Smooth muscle cell of the brain vasculature (primary cell): ENCODE measurements around the gene SIVA1.

ENCODE experiments used
- DNase-seq: peaks from one replicate; pipeline ENCODE4 v3.0.0-alpha.2; 2012; ENCODE audit warnings: low read depth, low spot score

The SIVA1 gene

DNA sequence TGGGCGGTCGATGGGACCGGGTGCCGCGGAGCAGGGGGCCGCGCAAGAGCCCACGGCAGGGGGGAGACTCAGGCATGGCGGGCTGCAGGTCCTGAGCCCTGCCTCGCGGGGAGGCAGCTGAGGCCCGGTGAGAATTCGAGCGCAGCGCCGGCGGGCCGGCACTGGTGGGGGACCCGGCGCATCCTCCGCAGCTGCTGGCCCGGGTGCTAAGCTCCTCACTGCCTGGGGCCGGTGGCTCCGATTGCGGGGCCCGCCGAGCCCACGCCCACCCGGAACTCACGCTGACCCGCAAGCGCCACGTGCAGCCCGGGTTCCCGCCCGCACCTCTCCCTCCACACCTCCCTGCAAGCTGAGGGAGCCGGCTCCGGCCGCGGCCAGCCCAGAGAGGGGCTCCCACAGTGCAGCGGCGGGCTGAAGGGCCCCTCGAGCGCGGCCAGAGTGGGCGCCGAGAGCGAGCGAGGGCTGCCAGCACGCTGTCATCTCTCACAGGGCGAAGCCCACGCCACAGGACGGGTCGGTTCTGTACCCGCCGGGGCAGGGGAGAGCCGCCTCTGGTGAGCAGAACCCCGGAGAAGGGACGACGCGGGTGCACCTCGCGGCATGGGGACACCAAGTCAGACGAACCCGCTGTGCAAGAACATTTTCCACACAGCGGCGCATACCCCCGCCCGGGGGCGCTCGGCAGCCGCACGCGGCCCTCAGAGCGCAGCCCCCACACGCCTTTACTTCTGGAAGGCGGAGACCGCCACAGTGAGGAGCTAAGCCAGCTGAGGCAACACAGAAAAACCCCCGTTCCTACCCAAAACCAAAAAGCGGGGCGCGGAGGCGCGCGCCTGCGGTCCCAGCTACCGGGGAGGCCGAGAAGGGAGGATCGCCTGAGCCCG is 1.2 kb upstream of the SIVA1 start:
- no peak for DNase-seq

DNA sequence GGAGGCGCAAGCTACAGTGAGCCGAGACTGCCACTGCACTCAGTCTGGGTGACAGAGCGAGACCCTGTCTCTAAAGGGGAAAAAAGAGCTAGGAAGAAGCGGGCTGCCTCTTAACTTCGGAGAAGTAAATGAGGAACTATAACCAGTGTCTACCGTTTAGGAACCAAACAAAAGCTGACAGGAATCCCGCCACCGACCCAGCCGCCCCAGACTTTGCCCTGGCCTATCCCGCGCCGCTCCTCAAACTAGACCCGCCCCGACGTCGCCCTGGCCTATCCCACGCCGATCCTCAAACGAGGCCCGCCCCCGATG is 568 bp upstream of the SIVA1 start:
- no peak for DNase-seq

DNA sequence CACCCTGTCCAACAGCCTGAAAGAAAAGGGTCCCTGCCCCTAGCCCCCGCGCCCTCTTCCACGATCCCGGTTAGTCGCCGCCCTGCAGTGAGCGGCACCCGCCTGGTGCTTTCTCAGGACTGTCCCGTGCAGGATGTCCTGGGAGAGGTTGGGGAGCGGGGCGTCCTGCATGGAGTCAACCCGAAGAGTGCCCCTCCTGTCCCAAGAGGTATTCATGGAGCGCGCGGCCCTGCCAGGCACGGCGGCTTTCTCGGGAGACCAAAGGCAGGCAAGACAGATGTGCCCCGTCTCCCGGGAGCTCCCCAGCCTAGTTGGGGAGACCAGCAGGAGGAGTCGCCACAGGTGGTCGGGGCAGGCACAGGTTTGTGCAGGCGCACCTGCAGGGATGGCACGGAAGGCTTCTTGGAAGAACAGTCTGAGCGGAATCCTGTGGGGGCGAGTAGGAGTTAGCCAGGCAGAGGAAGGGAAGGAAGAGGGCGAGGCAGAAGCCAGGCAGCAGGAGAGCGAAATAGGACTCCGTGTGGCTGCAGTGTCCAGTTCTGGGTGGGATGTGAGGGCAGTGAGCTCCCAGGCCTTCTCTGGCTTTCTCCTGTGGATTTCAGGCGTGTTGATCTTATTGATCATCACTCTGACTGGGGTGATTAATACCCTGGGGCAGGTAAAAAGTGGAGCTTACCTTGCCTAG is 723 bp downstream of the SIVA1 start:
- DNase-seq, result no peak

DNA sequence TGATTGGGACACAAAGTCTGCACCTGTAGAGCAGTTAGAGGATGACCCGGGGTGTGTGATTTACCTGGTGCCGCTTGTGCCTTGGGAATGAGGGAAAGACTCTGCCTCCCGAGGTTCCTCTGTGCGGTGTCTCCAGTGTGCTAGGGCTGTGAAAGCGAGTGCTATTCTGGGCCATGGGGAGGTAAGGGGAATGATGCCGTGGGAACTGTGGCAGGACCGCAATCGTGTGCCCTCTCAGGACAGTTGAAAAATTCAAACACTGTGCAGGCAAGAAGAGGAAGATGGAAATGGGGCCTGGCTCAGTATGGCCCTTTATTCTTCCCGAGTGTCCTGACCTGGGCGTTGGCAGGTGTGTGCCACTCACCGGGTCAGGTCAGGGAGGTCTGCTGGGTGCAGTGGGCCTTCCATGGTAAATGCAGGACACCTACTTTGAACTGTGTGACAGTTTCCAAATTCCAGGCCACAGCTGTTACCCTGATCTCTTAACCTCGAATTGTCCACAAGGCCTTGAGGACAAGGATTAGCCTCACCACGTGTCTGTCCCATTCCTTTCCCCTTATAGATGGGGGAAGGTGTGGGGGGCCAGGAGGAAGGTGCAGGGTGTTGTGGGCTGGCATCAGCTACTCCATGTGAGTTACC is 1.4 kb downstream of the SIVA1 start:
- DNase-seq, result no peak

DNA sequence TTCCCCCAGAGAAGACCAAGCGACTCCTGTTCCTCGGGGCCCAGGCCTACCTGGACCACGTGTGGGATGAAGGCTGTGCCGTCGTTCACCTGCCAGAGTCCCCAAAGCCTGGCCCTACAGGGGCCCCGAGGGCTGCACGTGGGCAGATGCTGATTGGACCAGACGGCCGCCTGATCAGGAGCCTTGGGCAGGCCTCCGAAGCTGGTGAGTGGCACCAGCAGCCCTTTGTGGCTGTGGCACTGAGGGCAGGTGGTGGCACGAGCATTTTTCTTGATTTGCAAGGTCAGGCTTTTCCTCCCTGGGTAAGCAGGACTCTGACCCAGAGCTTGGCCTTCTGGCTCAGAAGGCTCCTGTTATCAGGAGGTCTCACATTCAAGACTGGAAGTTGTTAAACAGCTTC is 2.7 kb downstream of the SIVA1 start:
- no peak for DNase-seq

DNA sequence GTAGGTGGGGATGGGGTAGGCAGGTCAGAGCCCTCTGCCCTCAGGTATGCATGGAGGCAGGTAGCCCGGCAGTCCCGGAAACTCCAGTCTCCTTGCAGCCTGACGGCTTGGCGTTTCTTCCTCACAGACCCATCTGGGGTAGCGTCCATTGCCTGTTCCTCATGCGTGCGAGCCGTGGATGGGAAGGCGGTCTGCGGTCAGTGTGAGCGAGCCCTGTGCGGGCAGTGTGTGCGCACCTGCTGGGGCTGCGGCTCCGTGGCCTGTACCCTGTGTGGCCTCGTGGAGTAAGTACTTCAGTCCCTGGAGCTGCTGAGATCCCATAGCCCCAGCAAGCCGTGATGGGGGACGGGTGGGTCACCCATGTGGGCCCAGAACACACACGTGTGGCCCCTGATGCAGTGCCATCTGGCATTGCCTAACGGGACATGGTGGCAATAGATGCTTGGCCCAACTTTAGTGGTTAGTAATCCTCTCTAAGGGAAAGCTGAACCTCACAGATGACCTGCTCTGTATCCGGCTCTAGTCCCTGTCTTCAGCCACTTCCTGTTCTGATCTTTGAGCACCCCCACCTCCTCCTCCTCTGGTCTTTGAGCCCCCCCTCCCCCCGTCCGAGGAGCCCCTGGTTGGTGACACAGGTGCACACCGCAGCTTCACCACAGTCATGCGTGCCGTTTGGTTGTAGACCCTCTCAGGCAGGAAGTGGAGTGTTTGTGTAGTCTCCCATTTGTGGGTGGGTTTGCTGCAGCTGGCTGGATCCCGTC is 3.7 kb downstream of the SIVA1 start:
- DNase-seq, result no peak

DNA sequence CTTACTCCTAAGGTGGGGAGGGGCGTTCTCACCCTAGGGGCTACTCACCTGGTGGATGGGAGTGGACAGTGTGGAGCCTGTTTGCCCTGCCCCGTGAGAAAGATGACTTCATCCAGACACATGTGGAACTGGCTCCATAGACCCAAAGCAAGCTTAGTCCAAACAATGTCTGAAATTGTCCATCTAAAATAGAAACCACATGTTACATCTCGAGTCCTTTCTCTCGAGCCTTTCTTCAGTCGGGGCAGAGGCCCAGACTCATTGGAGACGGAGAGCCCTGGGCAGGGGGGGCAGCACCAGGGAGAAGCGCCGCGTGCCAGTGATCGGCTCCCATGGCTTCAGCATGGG is 4.3 kb downstream of the SIVA1 start:
- DNase-seq, result no peak

DNA sequence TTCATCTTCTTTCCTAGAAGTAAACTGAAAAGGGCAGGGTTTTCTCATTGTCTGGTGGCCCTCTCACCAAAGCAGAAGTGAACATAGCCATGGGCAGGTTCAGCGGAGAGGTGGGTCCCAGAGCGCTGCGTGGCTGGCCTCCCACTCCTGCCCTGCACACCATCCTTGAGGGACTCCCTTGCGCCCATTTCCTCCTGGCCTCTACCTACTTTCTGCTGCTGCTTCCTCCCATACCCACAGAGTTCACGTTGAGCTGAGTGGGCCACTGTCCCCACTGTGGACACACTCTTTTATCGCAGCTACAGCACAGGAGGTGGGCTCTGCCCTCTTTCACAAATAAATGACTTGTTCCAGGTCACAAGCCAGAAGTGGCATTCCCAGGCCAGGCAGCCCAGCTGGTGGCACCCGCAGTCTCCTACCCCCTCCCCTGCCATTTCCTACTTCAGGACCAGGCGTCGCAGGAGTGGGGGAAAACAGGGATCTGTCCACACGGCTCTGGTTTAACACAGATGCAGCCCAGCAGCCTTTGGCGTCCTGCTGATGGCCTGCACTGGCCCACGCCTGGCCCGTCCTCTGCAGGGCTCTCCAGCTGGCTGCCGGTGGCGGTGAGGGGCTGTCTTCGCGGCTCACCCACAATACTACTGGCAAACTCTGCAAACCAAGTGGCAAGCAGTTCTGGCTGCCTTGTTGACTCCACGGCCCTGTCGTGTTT is 4.9 kb downstream of the SIVA1 start:
- DNase-seq, result no peak

DNA sequence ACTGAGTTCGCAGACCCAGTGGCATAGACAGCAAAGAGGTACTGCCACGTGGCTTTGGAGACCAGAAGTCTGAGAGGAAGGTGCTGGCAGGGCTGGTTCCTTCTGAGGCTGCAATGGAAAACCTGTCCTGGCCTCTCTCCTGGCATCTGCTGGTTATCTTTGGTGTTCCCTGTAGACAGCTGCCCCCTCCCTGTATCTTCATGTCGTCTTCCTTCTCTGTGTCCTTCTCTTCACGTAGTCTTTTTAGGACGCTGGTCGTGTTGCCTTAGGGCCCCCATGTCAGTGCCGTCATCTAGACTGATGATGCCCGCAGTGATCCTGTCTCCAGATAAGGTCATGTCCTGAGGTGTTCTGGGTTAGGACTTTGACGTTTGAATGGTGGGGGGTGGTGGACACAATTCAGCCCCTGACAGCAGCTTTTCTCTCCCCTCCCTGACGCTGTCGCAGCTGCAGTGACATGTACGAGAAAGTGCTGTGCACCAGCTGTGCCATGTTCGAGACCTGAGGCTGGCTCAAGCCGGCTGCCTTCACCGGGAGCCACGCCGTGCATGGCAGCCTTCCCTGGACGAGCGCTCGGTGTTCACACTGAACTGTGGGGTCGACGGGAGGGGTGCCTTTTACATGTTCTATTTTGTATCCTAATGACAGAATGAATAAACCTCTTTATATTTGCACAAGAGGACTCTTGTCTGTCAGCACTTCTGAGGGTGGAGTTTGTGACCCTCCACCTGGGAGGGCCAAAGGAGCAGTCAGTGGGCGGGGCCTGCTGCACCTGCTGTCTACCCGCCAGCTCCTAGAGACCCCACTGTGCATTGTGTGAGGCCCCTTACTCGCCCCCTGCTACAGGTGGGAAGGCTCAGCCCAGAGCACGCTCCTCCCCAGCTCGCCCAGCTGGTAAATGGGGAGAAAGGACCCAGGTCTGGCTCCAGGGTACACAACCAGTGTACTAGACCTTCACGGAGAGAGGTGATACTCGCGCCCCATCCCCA is 6.3 kb downstream of the SIVA1 start:
- no peak for DNase-seq

DNA sequence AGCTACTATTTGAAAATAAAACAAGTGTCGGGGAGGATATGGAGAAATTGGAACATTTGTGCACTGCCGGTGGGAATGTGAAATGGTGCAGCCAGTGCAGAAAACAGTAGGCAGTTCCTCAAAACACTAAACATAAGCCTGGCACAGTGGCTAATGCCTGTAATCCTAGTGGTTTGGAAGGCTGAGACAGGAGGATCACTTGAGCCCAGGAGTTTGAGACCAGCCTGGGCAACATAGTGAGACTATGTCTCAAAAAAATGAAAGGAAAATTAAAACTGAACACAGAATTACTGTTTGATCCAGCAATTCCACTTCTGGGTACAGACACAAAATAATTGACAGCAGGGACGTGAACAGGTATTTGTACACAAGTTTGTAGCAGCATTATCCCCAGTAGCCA is 12.6 kb downstream of the SIVA1 start:
- no peak for DNase-seq

DNA sequence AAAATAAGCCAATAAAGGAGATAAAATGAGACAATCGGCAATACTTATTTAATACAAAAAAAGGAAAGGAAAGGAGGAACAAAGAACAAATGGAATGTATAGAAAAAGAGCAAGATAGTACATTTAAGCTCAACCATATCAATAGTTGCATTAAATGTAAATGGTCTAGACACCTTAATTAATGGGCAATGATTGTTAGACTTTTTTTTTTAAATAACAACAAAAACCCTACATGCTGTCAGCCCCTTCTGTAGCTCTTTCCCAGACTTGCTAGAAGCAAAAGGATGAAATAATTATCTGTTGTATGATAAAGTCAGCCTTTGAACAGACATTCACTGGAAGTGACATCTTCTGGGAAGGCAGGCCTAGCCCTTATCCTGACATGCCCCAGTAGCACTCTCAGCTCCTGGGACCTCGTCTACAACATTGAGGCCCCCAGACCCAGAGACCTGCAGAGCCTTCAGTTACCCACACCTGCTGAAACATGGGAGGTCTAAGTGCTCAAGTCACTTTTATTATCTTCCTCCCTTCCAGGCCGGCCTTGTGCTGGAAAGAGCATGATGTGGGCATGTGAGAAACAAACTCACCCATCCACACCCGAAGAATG is 13.4 kb downstream of the SIVA1 start:
- DNase-seq, result no peak

DNA sequence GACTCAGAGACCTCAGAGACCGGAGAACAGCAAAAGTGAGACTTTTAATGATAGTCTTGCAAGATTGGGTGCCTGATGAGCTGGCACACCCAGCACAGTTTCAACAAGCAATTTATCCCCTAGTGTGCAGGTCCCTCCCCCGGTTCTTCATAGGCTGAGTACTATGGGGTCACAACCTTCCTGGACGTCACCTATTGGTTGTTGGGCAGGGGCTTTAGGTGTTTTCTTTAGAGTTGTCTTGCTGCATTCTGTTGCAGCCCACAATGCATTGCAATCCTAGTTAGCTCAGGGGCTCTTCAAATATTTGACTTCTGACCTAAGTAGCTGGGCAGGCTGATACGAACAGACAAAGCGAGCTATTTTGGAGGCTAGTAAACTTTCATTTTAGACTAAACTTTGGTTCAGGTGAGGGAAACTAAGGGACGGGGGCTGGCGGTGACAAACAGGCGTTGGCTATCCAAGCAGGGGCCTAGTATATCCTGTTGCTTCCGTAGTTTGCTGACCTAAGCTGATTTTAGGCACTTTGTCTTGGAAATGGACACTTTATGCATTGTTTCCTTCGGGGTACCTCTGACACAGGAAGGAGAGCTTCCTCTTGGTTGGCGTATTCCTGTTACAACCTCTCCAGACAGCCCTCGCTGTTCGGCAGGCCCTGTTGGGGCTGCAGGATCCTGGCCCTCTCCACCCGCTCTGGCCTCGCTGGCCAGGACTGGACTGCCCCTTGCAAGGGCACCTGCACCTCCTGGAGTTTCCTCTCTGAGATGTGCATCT is 14.1 kb downstream of the SIVA1 start:
- DNase-seq, result no peak

DNA sequence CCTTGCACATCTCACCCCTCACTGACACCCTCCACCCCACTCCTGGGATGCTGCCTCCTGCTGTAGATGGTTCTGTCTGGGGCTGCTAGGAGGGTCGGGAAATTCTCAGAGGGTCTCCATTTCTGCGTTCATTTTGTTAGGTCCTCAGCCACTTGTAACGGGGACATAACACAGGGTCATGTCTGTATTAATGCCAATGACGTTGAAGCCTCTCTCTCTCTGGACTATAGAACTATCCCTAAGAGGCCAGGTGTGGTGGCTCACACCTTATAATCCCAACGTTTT is 14.6 kb downstream of the SIVA1 start:
- DNase-seq, result no peak

DNA sequence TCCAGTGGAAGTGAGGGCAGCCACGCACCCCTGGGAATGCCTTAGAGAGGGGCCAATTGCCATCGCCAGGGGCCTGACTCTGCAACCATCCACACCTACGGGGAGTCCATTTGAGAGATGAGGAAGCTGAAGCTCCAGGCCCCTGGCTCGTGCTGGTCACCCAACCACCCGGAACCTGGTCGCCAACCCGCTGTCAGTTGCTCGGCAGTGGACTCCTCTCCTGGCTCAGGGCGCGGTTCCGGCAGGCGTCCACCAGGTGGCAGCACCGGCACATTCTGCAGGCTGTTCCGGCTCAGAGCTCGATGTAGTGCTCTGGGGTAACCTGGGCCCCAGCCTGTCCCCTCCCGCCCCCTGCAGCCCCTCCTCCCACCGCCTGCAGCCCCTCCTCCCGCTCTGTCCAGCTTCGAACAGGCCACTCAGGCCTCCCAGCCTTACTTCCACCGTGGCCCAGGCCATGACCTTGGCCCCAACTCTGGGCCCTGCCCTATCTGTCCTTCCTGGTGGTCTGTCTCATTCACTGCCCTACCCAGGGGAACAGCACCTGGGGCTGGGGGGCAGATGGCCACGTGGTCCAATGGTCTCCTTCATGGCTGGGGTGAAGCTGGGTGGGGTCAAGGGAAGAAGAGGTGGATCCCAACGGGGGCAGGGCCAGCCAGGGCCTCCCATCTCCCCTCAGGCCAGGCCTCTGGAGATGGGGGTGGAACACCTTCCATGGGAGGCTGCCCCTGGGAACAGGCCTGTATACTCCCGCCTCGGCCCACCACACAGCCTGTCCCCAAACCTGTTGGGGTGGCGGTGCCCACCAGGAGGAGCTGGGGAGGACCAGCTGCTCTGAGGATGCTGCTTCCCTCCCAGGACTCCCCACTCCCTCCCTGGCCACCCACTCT is 15.7 kb downstream of the SIVA1 start:
- DNase-seq, result peak; percentile 59

DNA sequence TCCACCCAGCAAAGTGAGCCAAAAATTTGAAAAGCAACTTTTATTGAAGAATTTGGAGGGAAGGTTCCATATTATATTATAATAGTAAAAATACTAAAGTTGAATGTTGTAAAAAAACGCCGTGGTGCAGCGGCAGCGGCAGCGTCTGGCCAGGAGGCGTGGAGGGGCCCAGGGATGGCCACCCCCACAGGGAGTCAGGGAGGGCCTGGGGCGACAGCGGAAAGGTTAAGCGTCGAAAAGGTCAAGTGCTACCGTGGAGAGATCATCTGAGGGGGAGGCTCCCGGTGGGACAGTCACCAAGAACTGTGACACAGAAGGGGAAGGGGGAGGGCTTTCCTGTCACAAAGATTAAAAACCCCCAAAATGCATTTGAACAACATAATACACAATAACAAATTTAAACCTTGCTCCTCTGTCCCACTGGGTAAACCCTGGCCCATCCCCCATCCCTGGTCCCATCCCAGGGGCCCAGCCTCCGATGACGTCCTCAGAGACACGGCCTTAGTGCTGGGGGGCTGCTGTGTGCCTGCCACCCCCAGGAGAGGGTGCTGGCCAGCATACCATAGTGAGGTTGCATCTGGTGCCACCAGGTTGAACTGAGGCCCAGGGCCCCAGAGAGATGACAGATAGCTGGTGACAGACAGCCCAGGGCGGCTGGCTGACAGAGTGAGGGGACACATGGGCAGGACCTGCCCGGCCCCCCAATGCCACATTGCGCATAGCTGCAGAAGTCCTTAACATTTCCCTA is 16.6 kb downstream of the SIVA1 start:
- no peak for DNase-seq

DNA sequence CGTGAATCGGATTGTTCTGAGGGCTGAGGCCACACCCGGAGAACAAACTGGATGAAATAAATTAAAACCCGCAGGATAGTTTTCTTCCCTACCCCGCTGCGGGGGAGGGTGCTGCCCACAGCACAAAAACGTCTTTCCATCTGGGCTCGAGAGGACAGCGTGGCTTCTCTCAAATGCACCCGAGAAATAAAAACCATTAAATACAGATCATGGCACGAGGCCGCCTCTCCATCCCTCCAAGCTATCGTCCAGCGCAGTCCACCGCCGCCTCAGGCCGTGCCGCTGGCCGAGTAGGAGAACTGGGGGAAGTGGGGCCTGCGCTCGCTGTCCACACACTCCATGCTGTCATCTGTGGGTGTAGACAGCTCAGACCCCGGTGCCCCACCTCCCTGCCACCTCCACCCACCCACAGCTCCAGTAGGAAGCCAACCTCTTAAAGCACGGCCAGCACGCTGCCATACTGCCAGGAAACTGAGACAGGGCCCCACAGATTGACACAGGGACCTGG is 17.2 kb downstream of the SIVA1 start:
- DNase-seq, result no peak

DNA sequence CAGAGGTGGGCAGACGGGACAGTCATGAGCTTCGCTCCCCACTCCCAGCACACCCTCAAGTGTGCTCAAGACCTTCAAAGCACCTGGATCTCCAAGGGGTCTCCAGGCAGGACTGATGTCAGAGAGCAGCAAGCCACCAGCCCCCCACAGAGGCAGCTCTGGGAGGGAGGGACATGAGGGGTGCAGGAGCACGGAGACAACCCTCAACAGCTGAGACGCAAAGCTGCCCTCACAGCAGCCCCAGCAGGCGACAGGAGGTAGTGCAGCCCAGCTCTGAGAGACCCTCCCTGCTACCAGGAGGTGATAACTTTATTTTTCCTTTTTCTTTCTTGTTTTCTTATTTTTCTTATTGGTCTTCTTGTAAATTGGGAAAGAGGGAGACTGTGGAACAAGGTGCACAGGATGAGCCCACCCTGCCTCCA is 17.9 kb downstream of the SIVA1 start:
- no peak for DNase-seq
